Heart left ventricle (tissue), 16 donors: ENCODE data around the gene TNFRSF1B. TPM values are rescaled to one million over a fixed set of nuclear protein-coding genes. Genes with fewer than 3 reads are reported as not detected.

Source experiments
- ATAC-seq, 4 donors: fragments of 200-7000 bp; cut with Tn5 transposase; one replicate each; pipeline ENCODE4 v1.9.1; 2020 to 2022; ENCODE audit warnings: moderate library complexity in 4 of 4, mild to moderate bottlenecking in 3 of 4, moderate number of reproducible peaks in 1 of 4
- DNase-seq, 5 donors: peaks; one replicate each; pipeline ENCODE4 v3.0.0-alpha.2; 2020
- H3K27ac ChIP-seq, 12 donors: fragments of 200-600 bp; sonication (generic) in 4 of 12; one replicate each; pipeline versions ENCODE4 v1.5.0 to v1.8.0; 2016 to 2022; ENCODE audit warnings: mild to moderate bottlenecking in 2 of 12
- H3K27me3 ChIP-seq, 9 donors: fragments of 200-600 bp; sonication (generic) in 2 of 9; one replicate each; pipeline versions ENCODE4 v1.5.1 to v1.8.0; 2016 to 2022; ENCODE audit warnings: mild to moderate bottlenecking in 3 of 9
- H3K36me3 ChIP-seq, 9 donors: fragments of 200-600 bp; sonication (generic) in 2 of 9; one replicate each; pipeline versions ENCODE4 v1.5.0 to v1.8.0; 2018 to 2022; ENCODE audit warnings: mild to moderate bottlenecking in 2 of 9
- H3K4me1 ChIP-seq, 12 donors: fragments of 200-600 bp; sonication (generic) in 4 of 12; one replicate each; pipeline versions ENCODE4 v1.5.0 to v1.8.0; 2016 to 2022; ENCODE audit warnings: mild to moderate bottlenecking in 3 of 12
- H3K4me3 ChIP-seq, 12 donors: fragments of 200-600 bp; sonication (generic) in 4 of 12; one replicate each; pipeline versions ENCODE4 v1.5.0 to v1.8.0; 2017 to 2022; ENCODE audit warnings: mild to moderate bottlenecking in 9 of 12, moderate library complexity in 4 of 12
- H3K9me3 ChIP-seq, 12 donors: fragments of 200-600 bp; sonication (generic) in 4 of 12; one replicate each; pipeline versions ENCODE4 v1.5.0 to v1.8.0; 2016 to 2022; ENCODE audit warnings: mild to moderate bottlenecking in 1 of 12
- POLR2A ChIP-seq, 2 donors: fragments of 450-650 bp; IDR thresholded peaks; one replicate each; pipeline ENCODE4 v1.6.1; 2017; ENCODE audit warnings: antibody characterized with exemption in 2 of 2, mild to moderate bottlenecking in 2 of 2, moderate library complexity in 2 of 2
- WGBS, 4 donors: extraction: QIAGEN DNeasy Blood & Tissue Kit in 2 of 4; methylation state at CpG; one replicate each; pipeline versions ENCODE4 v1.1.5 to v1.1.7; 2013 to 2018; 5-methylcytosine and 5-hydroxymethylcytosine counted together
- intact Hi-C, 10 donors: fragments of 100-400 bp; cut with DNase I; formaldehyde crosslinking; loops; one replicate each; pipeline versions ENCODE4 v1.11.1 to v1.14.2; 2022
- polyA plus RNA-seq, 2 donors: library from polyadenylated mRNA; stranded (reverse); fragments of 200-250 nt; gene quantifications; one replicate each; pipeline ENCODE4 v1.2.3, GENCODE V29; 2013
- total RNA-seq, 9 donors: library from RNA; depleted of rRNA in 2 of 9; stranded (reverse); fragments of >200 nt in 2 of 9; fragmentation: NEBNext Ultra II Directional in 3 of 9; extraction: Animal tissue kit (Norgen Biotek cat#: 25700) in 3 of 9; gene quantifications; one replicate each; pipeline versions ENCODE4 v1.1.0 to v1.2.4, GENCODE V29; 2016 to 2023
- TF ChIP-seq, protein P1 (sequence below), 12 donors: fragments of 200-600 bp; sonication (generic) in 4 of 12; IDR thresholded peaks; one replicate each; pipeline versions ENCODE4 v1.5.0 to v1.8.0; 2018 to 2022; ENCODE audit warnings: antibody characterized with exemption in 12 of 12, mild to moderate bottlenecking in 5 of 12
- donor health status: ischemic (EF 13 %, LVEDD 7.1; RV severe dilation, severe dysfunction).
- donor health status: healthy with polysubstance abuse.
- donor health status: DM: no; HTN: yes; CAD: no.
- donor health status: DM: no; HTN: no; CAD: no.
- donor health status: ischemic (EF 25% LVEDD 6.9; RV normal size, moderate dysfunction).
- donor health status: ischemic (EF 25% LVEDD 5.7; RV mildly dilated, moderate dysfunction).
- donor health status: healthy.
- donor health status: DM: yes; HTN: yes; CAD: no.
- donor health status: ischemic (EF 35%, LVEDD 5.7; RV mildly dilated, moderate dysfunction).
- donor health status: nonischemic (EF 11% LVEDD 7.7; RV severe dilation, severe dysfunction).
- donor health status: DM: yes; HTN: yes; CAD: no.
- donor health status: PGD.
- donor health status: ischemic (EF 29% LVEDD 5.4; RV normal size, mild dysfunction).
- donor health status: nonischemic (EF 23%, LVEDD 6.1; RV moderate dilation, normal function).

The TNFRSF1B gene
- total and polyA plus RNA-seq, 11 donors: 8.6 to 71.0 (median 14.9) TPM

DNA sequence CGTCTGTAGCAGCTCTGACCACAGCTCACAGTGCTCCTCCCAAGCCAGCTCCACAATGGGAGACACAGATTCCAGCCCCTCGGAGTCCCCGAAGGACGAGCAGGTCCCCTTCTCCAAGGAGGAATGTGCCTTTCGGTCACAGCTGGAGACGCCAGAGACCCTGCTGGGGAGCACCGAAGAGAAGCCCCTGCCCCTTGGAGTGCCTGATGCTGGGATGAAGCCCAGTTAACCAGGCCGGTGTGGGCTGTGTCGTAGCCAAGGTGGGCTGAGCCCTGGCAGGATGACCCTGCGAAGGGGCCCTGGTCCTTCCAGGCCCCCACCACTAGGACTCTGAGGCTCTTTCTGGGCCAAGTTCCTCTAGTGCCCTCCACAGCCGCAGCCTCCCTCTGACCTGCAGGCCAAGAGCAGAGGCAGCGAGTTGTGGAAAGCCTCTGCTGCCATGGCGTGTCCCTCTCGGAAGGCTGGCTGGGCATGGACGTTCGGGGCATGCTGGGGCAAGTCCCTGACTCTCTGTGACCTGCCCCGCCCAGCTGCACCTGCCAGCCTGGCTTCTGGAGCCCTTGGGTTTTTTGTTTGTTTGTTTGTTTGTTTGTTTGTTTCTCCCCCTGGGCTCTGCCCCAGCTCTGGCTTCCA lies 40.1 kb downstream of the TNFRSF1B start:
- intact Hi-C loops: loop anchor here in 1 of 10 donors (5.0 kb wide), 1 partner anchor 40 kb away; the partner anchor contains the start of gene TNFRSF1B
- Histone ChIP-seq H3K4me3 (no peak overlapping the region), H3K9me3 (no peaks in the 10 kb centered on the region), H3K36me3 (peaks cover 0 to 66% (median 26%) of the 10 kb centered on the region in 9 donors), H3K4me1 (peaks cover 0 to 19% (median 6%) of the 10 kb centered on the region in 12 donors), H3K27me3 (no peaks in the 10 kb centered on the region), H3K27ac (no peak overlapping the region)
- DNase-seq (no peak), ATAC-seq (no peak)
- TF ChIP-seq, protein P1, sequence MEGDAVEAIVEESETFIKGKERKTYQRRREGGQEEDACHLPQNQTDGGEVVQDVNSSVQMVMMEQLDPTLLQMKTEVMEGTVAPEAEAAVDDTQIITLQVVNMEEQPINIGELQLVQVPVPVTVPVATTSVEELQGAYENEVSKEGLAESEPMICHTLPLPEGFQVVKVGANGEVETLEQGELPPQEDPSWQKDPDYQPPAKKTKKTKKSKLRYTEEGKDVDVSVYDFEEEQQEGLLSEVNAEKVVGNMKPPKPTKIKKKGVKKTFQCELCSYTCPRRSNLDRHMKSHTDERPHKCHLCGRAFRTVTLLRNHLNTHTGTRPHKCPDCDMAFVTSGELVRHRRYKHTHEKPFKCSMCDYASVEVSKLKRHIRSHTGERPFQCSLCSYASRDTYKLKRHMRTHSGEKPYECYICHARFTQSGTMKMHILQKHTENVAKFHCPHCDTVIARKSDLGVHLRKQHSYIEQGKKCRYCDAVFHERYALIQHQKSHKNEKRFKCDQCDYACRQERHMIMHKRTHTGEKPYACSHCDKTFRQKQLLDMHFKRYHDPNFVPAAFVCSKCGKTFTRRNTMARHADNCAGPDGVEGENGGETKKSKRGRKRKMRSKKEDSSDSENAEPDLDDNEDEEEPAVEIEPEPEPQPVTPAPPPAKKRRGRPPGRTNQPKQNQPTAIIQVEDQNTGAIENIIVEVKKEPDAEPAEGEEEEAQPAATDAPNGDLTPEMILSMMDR (IDR thresholded peaks at IDR 0.05): no peak
- TF ChIP-seq POLR2A (IDR thresholded peaks at IDR 0.05): no peak
- WGBS, 4 donors: 79 to 88% (median 84%) methylated on average over 16 to 17 of the region's 17 CpGs

DNA sequence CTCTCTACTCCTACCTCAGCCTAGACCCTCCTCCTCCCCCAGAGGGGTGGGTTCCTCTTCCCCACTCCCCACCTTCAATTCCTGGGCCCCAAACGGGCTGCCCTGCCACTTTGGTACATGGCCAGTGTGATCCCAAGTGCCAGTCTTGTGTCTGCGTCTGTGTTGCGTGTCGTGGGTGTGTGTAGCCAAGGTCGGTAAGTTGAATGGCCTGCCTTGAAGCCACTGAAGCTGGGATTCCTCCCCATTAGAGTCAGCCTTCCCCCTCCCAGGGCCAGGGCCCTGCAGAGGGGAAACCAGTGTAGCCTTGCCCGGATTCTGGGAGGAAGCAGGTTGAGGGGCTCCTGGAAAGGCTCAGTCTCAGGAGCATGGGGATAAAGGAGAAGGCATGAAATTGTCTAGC lies 41.5 kb downstream of the TNFRSF1B start:
- 71 to 82% (median 74%) methylated on average over 6 of the region's 6 CpGs for WGBS, 4 donors
- ATAC-seq: peak in 1 of 4 donors; percentile 8

DNA sequence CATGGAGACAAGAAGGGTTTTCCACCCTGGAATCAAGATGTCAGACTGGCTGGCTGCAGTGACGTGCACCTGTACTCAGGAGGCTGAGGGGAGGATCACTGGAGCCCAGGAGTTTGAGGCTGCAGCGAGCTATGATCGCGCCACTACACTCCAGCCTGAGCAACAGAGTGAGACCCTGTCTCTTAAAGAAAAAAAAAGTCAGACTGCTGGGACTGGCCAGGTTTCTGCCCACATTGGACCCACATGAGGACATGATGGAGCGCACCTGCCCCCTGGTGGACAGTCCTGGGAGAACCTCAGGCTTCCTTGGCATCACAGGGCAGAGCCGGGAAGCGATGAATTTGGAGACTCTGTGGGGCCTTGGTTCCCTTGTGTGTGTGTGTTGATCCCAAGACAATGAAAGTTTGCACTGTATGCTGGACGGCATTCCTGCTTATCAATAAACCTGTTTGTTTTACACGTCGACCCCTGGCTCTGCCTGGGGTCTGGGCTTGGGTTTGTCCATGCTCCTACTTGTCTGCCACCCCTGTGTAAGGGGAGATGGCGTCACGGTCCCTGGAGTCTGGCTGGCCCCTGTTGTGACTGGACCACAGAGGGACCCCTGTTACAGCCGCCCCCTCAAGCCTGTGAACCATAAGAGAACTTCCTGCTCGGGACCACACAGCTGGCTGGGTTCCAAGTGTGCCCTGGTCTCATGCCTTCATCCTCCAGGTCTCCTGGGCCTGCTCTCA lies 42.1 kb downstream of the TNFRSF1B start:
- peak; percentile 79 to 91 (median 90) for ATAC-seq
- Histone ChIP-seq H3K27me3 (no peaks in the 10 kb centered on the region), H3K9me3 (no peaks in the 10 kb centered on the region), H3K36me3 (peaks cover 0 to 46% (median 8%) of the 10 kb centered on the region in 9 donors), H3K4me1 (peaks cover 0 to 13% (median 6%) of the 10 kb centered on the region in 12 donors), H3K27ac (peak overlapping the region in 2 of 12 donors; percentile 2 to 21), H3K4me3 (no peak overlapping the region)
- 27 to 36% (median 32%) methylated on average over 10 to 14 of the region's 14 CpGs for WGBS, 4 donors
- TF ChIP-seq, protein P1 (IDR thresholded peaks at IDR 0.05): peak; percentile 85 to 97 (median 92)
- no peak for TF ChIP-seq POLR2A (IDR thresholded peaks at IDR 0.05)
- intact Hi-C loops: loop anchor here (1.0 to 5.0 kb wide), 4 partner anchors 42 to 85 kb away; partner anchors contain the start of gene TNFRSF1B (in 1 of the 10)
- peak; percentile 78 to 91 (median 83) for DNase-seq

More for the DNA sequence above, 41.5 kb downstream of the TNFRSF1B start:
- no peaks in the 10 kb centered on the region for H3K9me3 ChIP-seq
- no peak overlapping the region for H3K4me3 ChIP-seq
- DNase-seq: no peak
- intact Hi-C loops: loop anchor here in 2 of 10 donors (1.0 to 5.0 kb wide), 3 partner anchors 41 to 83 kb away; partner anchors contain the start of gene TNFRSF1B (in 1 of the 2)
- H3K27ac ChIP-seq: no peak overlapping the region
- no peaks in the 10 kb centered on the region for H3K27me3 ChIP-seq
- TF ChIP-seq POLR2A (IDR thresholded peaks at IDR 0.05): no peak
- TF ChIP-seq, protein P1 (IDR thresholded peaks at IDR 0.05): no peak
- peaks cover 0 to 52% (median 13%) of the 10 kb centered on the region in 9 donors for H3K36me3 ChIP-seq
- H3K4me1 ChIP-seq: peaks cover 0 to 13% (median 6%) of the 10 kb centered on the region in 12 donors

GRCh38 chr1:12209495-12209832 lies 42.7 kb downstream of the TNFRSF1B start:
- TF ChIP-seq, protein P1 (IDR thresholded peaks at IDR 0.05): no peak
- no peak for TF ChIP-seq POLR2A (IDR thresholded peaks at IDR 0.05)
- intact Hi-C loops: loop anchor here in 9 of 10 donors (1.0 to 5.0 kb wide), 4 partner anchors 42 to 85 kb away; partner anchors contain the start of gene TNFRSF1B (in 1 of the 9)
- Histone ChIP-seq H3K27ac (peak overlapping the region in 2 of 12 donors; percentile 2 to 21), H3K4me3 (no peak overlapping the region), H3K36me3 (peaks cover 0 to 40% (median 8%) of the 10 kb centered on the region in 9 donors), H3K27me3 (no peaks in the 10 kb centered on the region), H3K4me1 (peaks cover 0 to 13% (median 6%) of the 10 kb centered on the region in 12 donors), H3K9me3 (no peaks in the 10 kb centered on the region)
- no peak for DNase-seq
- peak in 3 of 4 donors; percentile 11 to 28 (median 11) for ATAC-seq
- 58 to 94% (median 63%) methylated on average over 2 to 3 of the region's 3 CpGs for WGBS, 4 donors
